ENCODE data around the gene PSMB7. TPM values are rescaled to one million over a fixed set of nuclear protein-coding genes. Genes with fewer than 3 reads are reported as not detected.

Gene PSMB7
- polyA plus RNA-seq, 3 donors from 2014 or later, result 167 to 256 (median 186) TPM

- H3K4me1 Mint-ChIP-seq, result no peaks in the 10 kb centered on the region
- peaks cover 0 to 2% (median 0%) of the 10 kb centered on the region in 3 donors for H3K27me3 Mint-ChIP-seq (ENCODE audit: low read depth in 3 of 3)
- peak overlapping the region in 1 of 6 donors; percentile 17 for H3K27ac Mint-ChIP-seq
- no peak for DNase-seq
- no peak overlapping the region for H3K4me3 Mint-ChIP-seq
- peaks cover 0 to 7% (median 5%) of the 10 kb centered on the region in 3 donors for H3K36me3 Mint-ChIP-seq
- no peaks in the 10 kb centered on the region for H3K9me3 Mint-ChIP-seq
Measured at GRCh38 chr9:124344291-124345050, 70.8 kb downstream of the PSMB7 start.

GRCh38 chr9:124343533-124344290 lies 71.5 kb downstream of the PSMB7 start:
- Mint-ChIP-seq H3K4me1 (no peaks in the 10 kb centered on the region), H3K9me3 (no peaks in the 10 kb centered on the region), H3K27ac (peak overlapping the region in 1 of 6 donors; percentile 17), H3K4me3 (no peak overlapping the region), H3K36me3 (peaks cover under 1 to 6% (median 4%) of the 10 kb centered on the region in 3 donors), H3K27me3 (ENCODE audit: low read depth in 3 of 3) (peaks cover 0 to 2% (median under 1%) of the 10 kb centered on the region in 3 donors)
- DNase-seq, result no peak

- H3K36me3 Mint-ChIP-seq, result peaks cover 5 to 8% (median 7%) of the 10 kb centered on the region in 3 donors
- no peak overlapping the region for H3K4me3 Mint-ChIP-seq
- H3K4me1 Mint-ChIP-seq, result no peaks in the 10 kb centered on the region
- H3K27ac Mint-ChIP-seq, result peak overlapping the region in 2 of 6 donors; percentile 35 to 53
- no peaks in the 10 kb centered on the region for H3K9me3 Mint-ChIP-seq
- peaks cover 0 to 3% (median 0%) of the 10 kb centered on the region in 3 donors for H3K27me3 Mint-ChIP-seq (ENCODE audit: low read depth in 3 of 3)
- DNase-seq, result no peak
Measured at GRCh38 chr9:124342776-124343485, 72.3 kb downstream of the PSMB7 start.

GRCh38 chr9:124342402-124342775 lies 72.9 kb downstream of the PSMB7 start:
- peak overlapping the region in 2 of 6 donors; percentile 35 to 53 for H3K27ac Mint-ChIP-seq
- H3K27me3 Mint-ChIP-seq (ENCODE audit: low read depth in 3 of 3), result peaks cover 0 to 3% (median 0%) of the 10 kb centered on the region in 3 donors
- no peaks in the 10 kb centered on the region for H3K4me1 Mint-ChIP-seq
- H3K9me3 Mint-ChIP-seq, result no peaks in the 10 kb centered on the region
- H3K4me3 Mint-ChIP-seq, result no peak overlapping the region
- peaks cover 5 to 13% (median 7%) of the 10 kb centered on the region in 3 donors for H3K36me3 Mint-ChIP-seq
- no peak for DNase-seq

GRCh38 chr9:124341455-124342170 lies 73.6 kb downstream of the PSMB7 start:
- H3K27ac Mint-ChIP-seq, result no peak overlapping the region
- H3K4me3 Mint-ChIP-seq, result no peak overlapping the region
- peaks cover 0 to 3% (median 0%) of the 10 kb centered on the region in 3 donors for H3K27me3 Mint-ChIP-seq (ENCODE audit: low read depth in 3 of 3)
- DNase-seq, result no peak
- H3K4me1 Mint-ChIP-seq, result no peaks in the 10 kb centered on the region
- no peaks in the 10 kb centered on the region for H3K9me3 Mint-ChIP-seq
- H3K36me3 Mint-ChIP-seq, result peaks cover 5 to 17% (median 7%) of the 10 kb centered on the region in 3 donors

- no peaks in the 10 kb centered on the region for H3K4me1 Mint-ChIP-seq
- H3K9me3 Mint-ChIP-seq, result no peaks in the 10 kb centered on the region
- no peak overlapping the region for H3K27ac Mint-ChIP-seq
- peaks cover 5 to 17% (median 7%) of the 10 kb centered on the region in 3 donors for H3K36me3 Mint-ChIP-seq
- peaks cover 0 to 3% (median 0%) of the 10 kb centered on the region in 3 donors for H3K27me3 Mint-ChIP-seq (ENCODE audit: low read depth in 3 of 3)
- no peak for DNase-seq
- no peak overlapping the region for H3K4me3 Mint-ChIP-seq
Measured at GRCh38 chr9:124340219-124341069, 74.8 kb downstream of the PSMB7 start.

- no peak overlapping the region for H3K4me3 Mint-ChIP-seq
- H3K27ac Mint-ChIP-seq, result no peak overlapping the region
- H3K36me3 Mint-ChIP-seq, result peaks cover 5 to 20% (median 7%) of the 10 kb centered on the region in 3 donors
- H3K9me3 Mint-ChIP-seq, result no peaks in the 10 kb centered on the region
- peaks cover 0 to 3% (median 0%) of the 10 kb centered on the region in 3 donors for H3K27me3 Mint-ChIP-seq (ENCODE audit: low read depth in 3 of 3)
- no peak for DNase-seq
- no peaks in the 10 kb centered on the region for H3K4me1 Mint-ChIP-seq
Measured at GRCh38 chr9:124339603-124340146, 75.6 kb downstream of the PSMB7 start.

GRCh38 chr9:124337562-124337961 lies 77.7 kb downstream of the PSMB7 start:
- DNase-seq, result no peak
- Mint-ChIP-seq H3K27ac (peak overlapping the region in 1 of 6 donors; percentile 20), H3K4me3 (no peak overlapping the region), H3K27me3 (ENCODE audit: low read depth in 3 of 3) (peaks cover 0 to 3% (median 3%) of the 10 kb centered on the region in 3 donors), H3K4me1 (peaks cover 0 to 3% of the 10 kb centered on the region in 2 donors), H3K9me3 (no peaks in the 10 kb centered on the region), H3K36me3 (peaks cover 5 to 23% (median 7%) of the 10 kb centered on the region in 3 donors)

- DNase-seq, result no peak
- H3K27ac Mint-ChIP-seq, result no peak overlapping the region
- H3K27me3 Mint-ChIP-seq (ENCODE audit: low read depth in 3 of 3), result peaks cover 0 to 3% (median 3%) of the 10 kb centered on the region in 3 donors
- peaks cover 0 to 3% of the 10 kb centered on the region in 2 donors for H3K4me1 Mint-ChIP-seq
- H3K9me3 Mint-ChIP-seq, result no peaks in the 10 kb centered on the region
- H3K36me3 Mint-ChIP-seq, result peaks cover 5 to 26% (median 7%) of the 10 kb centered on the region in 3 donors
- H3K4me3 Mint-ChIP-seq, result no peak overlapping the region
Measured at GRCh38 chr9:124335320-124335707, 79.9 kb downstream of the PSMB7 start.

- no peak for DNase-seq
- Mint-ChIP-seq H3K4me3 (no peak overlapping the region), H3K27ac (peak overlapping the region in 1 of 6 donors; percentile 58), H3K4me1 (peaks cover 0 to 3% of the 10 kb centered on the region in 2 donors), H3K36me3 (peaks cover 5 to 32% (median 7%) of the 10 kb centered on the region in 3 donors), H3K9me3 (no peaks in the 10 kb centered on the region), H3K27me3 (ENCODE audit: low read depth in 3 of 3) (peaks cover 0 to 3% (median 3%) of the 10 kb centered on the region in 3 donors)
Measured at GRCh38 chr9:124334568-124335319, 80.5 kb downstream of the PSMB7 start.

GRCh38 chr9:124333203-124333579 lies 82.1 kb downstream of the PSMB7 start:
- Mint-ChIP-seq H3K4me1 (peaks cover 0 to 3% of the 10 kb centered on the region in 2 donors), H3K4me3 (no peak overlapping the region), H3K27me3 (ENCODE audit: low read depth in 3 of 3) (peaks cover 0 to 3% (median 0%) of the 10 kb centered on the region in 3 donors), H3K36me3 (peaks cover under 1 to 26% (median 2%) of the 10 kb centered on the region in 3 donors), H3K27ac (no peak overlapping the region), H3K9me3 (no peaks in the 10 kb centered on the region)
- DNase-seq, result no peak
